AG08396 (cell line): ENCODE data around the gene SLC6A18.
A peak's percentile ranks its signal among the peaks of the same experiment; 100 is the strongest.

Experiments used
- DNase-seq: peaks from one replicate; pipeline ENCODE4 v3.0.0; 2012; ENCODE audit warnings: low spot score, mixed read lengths

The SLC6A18 gene

GRCh38 chr5:1203311-1203967, 21.7 kb upstream of the SLC6A18 start:
- DNase-seq: no peak

DNA sequence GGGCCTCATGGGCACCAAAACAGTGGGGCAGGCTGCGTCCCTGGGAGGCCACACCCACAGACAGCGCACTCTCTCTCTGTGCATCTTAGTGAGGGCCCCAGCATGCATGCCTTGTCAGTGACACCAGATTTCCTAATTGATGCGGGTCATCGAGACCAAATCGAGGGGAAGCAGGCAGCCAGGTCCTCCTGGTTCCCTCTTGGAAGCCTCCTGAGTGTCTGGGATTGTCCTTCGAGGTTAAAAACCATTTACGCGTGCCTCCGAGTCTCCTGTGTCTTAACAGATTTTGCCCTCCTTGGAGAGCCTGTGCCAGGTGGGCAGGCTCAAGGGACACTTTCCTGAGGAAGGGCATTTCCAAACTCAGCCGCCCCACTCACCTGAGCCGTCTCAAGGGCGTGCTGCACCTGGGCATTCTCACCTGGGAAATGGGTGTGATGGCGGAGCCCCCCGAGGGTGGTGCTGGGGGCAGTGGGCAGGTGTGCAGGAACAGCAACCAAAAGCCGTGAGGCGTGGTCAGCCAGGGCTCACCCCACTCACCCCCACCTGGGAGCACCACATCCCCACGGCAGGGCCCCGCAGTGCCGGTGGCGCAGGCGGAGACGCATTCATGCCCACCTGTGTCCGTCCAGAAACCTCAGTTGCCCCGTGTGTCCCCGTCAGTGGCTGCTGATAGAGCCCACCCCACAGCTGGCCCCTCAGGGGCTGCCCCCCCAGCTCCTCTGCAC, 21.1 kb upstream of the SLC6A18 start:
- DNase-seq: no peak

DNA sequence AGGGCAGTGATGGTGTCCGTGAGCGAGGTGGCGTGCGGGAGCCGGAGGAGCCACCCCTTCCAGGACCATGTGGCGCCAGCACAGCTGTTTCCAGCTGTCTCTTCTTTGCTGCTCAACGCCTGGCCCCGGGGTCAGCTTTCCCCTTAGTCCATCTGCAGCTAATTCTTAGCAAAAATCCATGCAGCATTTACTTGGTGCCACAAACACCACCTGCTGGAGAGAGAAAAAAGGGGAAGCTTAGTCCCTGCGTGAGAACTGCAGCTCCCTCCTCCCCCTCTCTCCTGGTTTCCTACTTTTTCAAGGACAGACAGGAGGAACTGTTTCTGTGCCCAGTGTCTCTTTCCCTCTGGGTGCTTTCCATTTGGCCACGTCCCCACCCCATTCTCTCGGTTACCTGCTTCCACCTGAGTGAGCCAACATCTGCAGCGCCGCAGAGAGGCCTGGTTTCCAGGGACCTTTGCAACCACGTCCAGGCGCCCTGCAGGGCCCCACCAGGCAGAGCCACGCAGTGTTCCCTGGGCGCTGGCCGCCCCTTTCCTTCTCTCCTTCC, 20.4 kb upstream of the SLC6A18 start:
- peak; percentile 59 for DNase-seq

GRCh38 chr5:1205255-1206180, 19.7 kb upstream of the SLC6A18 start:
- no peak for DNase-seq

GRCh38 chr5:1206521-1207412, 18.4 kb upstream of the SLC6A18 start:
- DNase-seq: no peak

GRCh38 chr5:1207555-1207954, 17.6 kb upstream of the SLC6A18 start:
- DNase-seq: no peak

DNA sequence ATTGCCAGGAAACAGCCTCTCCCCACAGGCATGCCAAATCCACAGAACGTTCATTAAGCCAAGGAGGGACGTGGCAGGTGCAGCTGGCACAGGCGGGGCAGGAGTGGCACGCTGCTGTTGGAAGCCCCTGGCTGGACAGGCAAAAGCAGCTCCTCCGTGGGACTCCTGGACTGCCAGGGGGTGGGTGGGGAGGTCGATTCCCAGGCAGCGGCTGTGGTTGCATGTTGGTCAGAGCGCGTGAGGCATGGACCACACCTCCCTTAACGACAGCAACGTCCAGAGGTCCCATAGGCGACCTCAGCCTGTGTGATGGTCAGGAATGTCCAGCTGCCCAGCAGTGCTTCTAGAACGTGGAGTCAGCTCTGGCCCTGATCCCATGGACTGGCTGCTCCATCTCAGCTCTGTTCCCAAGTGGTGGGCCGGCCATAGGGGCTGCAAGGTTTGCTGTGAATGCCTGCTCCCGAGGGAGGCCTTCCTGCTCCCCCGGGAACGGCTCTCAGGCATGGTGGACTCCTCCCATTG, 16.9 kb upstream of the SLC6A18 start:
- no peak for DNase-seq

DNA sequence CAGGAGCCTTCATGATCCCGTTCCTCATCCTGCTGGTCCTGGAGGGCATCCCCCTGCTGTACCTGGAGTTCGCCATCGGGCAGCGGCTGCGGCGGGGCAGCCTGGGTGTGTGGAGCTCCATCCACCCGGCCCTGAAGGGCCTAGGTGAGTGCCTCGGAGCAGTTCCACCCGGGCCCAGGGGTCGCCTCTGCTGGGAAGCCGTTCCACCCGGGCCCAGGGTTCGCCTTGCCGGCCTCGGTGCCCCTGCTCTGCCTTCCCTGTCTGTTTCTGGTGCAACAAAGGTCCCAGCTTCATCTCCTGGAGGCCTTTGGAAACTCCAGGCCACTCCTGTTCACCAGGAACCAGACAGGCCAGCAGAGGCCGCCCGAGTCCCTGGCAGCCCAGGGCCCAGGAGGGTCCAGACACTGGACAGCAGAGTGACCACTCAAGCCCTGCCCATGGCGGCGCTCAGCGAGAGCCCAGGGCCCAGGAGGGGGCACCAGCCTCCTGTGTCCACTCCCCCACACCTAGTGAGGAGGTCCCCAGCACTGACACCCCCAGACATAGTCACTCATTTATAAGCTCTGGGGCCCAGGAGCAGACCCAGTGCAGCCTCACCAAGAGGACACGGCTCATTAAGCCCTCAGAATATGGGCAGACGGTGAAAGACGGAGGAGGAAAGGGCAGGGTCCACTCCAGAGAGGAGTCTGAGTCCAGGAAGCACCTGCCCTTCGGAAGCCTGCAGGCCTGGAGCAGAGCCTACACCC, 16.3 kb upstream of the SLC6A18 start:
- DNase-seq: peak; percentile 68

DNA sequence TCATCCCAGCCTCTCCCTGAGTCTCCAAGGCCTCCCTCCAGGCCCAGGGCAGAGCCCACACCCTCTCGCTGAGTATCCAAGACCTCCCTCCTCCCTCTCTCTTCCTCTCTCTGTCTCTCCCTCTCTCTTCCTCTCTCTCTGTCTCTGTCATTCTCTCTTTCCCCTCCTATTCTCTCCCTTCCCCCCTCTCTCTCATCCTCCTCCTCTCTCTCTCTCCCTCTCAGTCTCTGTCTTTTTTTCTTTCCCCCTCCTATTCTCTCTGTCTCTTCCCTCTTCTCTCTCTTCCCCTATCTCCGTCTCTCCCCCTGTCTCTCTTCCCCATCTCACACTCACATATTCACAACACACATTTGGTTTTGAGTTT, 15.7 kb upstream of the SLC6A18 start:
- DNase-seq: no peak

DNA sequence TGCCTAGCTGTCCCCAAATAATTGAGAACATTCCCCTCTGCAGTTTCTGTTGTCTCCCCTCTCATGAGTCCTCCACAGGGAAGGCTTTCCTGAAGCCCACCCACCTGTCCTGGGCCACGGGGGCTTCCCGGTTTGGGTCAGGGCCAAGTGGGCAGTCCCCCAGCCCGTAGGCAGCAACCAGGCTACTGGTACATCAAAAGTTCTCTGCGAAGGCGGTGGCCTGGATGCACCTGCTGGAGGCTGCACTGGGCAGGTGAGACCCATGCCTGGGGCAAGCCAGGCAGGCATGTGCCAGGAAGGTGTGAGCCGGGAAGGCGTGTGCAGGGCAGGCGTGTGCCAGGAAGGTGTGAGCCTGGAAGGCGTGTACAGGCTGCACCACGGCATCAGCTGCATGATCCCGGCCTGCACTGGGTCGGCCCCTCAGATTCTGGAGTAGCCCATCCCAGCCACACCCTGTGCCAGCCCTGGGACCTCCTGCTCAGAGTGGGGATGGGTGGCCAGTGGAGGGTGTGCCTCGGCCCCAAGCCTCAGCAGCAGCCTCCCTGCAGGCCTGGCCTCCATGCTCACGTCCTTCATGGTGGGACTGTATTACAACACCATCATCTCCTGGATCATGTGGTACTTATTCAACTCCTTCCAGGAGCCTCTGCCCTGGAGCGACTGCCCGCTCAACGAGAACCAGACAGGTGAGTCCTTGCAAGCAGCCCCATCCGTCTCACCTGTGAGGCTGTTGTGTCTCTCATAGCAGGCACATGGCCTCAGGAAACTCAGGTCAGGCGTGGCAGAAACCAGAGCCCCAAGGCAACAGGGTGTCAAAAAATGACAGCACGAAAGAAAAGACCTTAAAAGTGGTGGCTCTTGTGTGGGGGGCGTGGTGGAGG, 15.0 kb upstream of the SLC6A18 start:
- DNase-seq: no peak

- DNase-seq: no peak
Measured at GRCh38 chr5:1210832-1211251, 14.3 kb upstream of the SLC6A18 start.

GRCh38 chr5:1211701-1212100, 13.5 kb upstream of the SLC6A18 start:
- DNase-seq: no peak

GRCh38 chr5:1212271-1212670, 12.9 kb upstream of the SLC6A18 start:
- DNase-seq: no peak

DNA sequence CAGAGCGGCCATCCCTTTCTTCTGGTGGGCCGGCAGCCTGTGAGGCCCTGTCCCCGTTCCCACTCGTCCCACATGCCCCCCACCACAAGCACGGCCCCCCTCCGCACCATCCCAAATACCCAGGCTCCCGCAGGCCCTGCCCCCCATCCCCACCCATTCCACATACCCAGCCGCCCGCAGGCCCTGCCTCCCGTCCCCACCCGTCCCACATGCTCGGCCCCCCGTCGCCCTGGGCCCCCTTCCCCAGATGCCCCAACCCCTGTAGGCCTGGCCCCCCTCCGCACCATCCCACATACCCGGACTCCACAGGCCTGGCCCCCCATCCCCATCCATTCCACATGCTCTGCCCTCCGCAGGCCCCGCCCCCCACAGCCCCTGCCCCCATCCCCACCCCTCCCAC, 12.3 kb upstream of the SLC6A18 start:
- DNase-seq: no peak

GRCh38 chr5:1213508-1214162, 11.5 kb upstream of the SLC6A18 start:
- DNase-seq: no peak

DNA sequence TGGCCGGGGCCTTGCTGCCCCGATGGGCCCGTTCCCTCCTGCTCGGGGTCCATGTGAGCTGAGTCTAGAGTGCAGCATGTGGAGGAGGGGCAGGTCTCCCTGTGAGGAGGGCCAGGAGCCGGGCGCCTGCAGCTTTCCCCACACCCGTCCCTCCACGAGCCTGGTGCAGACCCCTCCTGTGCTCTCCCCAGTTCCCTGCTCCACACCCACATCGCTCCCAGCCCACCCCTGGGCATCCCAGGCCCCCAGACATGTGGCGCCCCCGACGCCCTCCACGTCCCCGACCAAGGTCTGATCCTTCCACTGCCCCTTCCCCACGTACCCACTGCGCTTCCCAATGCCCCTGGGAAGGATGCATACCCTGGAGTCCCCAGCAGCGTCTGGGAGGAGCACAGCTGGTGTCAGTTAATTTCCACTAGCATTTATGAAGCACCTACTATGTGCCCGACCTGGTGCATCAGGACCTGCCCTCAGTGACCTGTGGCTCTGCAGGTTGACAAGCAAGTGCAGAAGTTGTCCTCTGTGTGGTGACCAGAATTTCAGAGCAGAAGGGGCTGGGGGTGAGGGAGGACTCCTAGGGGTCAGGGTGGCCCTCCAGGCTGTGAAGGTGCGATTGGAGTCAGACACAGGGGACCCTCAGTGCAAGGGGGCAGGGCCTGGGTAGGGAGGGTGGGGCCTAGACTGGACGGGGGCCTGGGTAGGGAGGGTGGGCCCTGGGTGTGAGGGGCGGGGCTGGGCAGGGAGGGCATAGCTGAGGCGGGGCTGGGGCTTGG, 10.8 kb upstream of the SLC6A18 start:
- no peak for DNase-seq

DNA sequence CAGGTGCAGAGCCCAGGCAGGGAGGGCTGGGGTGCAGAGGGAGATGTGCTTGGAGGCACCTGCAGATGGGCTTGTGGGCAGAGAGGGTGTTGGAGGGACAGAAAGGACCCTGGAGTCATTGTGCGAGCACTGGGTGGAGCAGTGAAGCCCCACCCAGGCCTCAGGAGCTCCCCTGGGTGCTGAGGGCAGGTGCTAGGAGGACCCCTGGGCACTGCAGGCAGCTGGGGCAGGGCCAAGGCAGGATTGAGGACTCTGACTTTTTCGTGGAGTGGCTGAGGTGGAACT, 10.3 kb upstream of the SLC6A18 start:
- DNase-seq: no peak

- DNase-seq: no peak
Measured at GRCh38 chr5:1215320-1216096, 9.7 kb upstream of the SLC6A18 start.
